Stimulated activated CD8-positive, alpha-beta memory T cell treated with anti-CD3 and anti-CD28 coated beads, Interleukin-15, amount 100 ng/mL, for 24 hours (primary cell): ENCODE data around the gene UVSSA.
"Not testable (repeated sequence)": the region's sequence is repeated elsewhere in the genome, so short reads cannot be mapped to it uniquely, and the experiment has no call there.

Experiments
- DNase-seq: peaks from one replicate; pipeline ENCODE4 v3.0.0-alpha.2; 2020; ENCODE audit warnings: low read depth

Gene UVSSA

DNA sequence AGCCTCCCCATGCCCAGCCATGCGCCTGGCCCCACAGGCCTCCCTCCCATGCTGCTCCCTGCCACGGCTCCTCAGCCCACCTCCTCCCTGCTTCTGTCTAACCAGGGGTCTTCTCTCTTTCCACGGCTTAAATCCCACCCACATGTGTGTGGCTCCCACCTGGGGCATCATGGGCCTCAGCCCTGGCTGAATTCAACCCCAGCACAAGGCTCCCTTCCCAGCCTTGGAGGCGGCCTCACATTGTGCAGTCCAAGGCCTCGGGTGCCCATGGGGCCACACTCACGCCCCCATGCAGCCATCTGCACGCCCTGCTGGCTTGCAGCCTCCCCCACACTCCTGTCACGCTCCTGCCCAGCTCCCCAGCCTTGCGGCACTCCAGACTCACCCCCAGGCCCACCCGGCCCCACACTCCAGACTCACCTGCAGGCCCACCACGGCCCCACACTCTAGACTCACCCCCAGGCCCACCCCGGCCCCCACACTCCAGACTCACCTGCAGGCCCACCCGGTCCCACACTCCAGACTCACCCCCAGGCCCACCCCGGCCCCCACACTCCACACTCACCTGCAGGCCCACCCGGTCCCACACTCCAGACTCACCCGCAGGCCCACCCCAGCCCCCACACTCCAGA lies 30.4 kb upstream of the UVSSA start:
- no peak for DNase-seq

DNA sequence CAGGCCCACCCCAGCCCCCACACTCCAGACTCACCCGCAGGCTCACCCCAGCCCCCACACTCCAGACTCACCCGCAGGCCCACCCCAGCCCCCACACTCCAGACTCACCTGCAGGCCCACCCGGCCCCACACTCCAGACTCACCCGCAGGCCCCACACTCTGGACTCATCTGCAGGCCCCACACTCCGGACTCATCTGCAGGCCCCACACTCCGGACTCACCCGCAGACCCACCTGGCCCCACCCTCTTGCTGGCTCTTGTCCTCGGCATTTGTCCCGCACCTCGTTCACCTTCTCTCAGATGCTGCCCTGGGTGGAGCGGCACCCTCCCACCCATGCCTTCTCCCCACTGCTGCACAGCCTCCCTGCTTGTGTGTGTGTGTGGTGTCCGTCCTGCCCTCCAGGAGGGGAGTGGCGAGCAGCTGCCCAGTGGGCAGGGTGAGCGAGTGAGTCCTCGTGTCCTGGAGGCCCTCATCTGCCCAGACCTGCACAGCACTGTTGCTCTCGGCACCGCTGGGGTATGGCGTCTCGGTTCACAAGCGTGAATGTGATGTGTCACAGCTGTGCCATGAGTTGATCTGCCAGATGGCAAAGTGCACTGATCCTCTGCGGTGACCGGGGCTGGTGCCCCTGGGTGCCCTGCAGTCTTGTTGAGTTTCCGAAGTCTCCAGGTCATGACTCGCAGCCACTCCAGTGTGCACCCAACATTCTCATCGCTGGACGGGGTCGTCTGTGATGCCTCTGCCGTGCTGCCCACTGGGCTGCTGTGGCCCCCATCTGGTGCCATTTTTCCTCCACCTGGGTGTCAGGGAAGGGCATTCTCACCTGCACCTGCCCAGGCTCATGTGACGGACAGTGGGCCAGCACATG lies 29.6 kb upstream of the UVSSA start:
- DNase-seq, result no peak

DNA sequence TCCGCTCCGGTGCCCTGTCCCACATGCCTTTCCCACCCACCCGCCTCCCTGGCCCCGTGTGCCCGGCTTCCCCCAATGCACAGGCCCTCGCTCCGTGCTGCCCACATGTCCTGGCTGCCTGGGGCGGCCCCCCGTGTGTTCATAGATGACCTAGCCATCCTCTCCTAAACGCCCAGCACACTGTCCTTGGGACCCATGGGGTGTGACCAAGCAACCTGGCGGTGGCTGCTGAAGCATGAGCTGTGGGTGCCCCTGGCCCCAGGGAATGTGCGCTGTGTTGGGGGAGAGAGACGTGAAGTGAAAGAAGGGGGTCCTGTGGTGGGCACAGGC lies 29.0 kb upstream of the UVSSA start:
- DNase-seq, result no peak

DNA sequence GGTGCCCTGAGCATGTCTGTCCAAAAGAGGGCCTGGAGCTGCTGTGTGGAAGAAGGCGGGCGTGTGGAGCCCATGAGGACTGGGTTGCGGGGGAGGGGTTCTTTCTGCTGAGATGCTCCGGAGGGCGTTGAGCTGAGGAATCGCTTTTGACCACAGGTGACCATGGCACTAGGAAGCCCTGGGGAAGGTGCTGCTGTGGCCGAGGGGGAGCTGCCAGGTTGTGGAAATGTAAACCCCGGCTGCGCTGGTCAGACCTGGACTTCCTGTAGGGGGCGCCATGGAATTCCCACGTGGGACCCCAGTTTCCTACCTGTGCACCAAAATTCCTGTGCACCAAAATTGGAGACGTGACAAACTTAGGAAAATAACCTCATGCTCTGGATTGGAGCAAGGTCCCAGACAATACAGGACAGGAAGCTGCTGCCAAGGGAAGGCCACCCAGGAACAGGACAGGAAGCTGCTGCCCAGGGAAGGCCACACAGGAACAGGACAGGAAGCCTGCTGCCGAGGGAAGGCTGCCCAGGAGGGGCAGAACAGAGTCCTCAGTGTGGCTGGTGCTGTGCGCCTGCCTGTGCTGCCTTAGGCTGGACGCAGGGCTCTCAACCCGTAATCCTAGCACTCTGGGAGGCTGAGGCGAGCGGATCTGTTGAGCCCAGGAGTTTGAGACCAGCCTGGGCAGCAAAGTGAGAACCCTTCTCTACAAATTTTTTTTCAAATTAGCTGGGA lies 28.4 kb upstream of the UVSSA start:
- DNase-seq, result no peak

DNA sequence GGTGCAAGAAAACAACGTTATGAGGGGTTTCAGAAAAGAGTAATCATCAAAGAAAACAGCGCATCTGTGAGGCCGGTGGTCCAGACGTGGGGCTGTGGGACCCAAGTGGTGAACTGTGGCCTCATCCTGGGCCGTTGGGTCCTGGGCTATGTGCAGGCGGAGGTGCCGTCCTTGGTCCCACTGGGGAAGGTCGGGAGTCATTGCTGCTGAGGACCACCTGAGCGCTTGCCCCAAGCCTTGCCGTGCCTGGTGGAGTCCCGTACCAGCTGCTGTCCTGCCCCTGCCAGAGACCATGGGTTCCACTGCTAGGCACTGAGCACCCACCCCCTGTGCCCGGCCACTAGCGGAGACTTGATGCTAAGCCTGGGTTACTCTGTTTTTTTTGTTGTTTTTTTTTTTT lies 25.5 kb upstream of the UVSSA start:
- no peak for DNase-seq

DNA sequence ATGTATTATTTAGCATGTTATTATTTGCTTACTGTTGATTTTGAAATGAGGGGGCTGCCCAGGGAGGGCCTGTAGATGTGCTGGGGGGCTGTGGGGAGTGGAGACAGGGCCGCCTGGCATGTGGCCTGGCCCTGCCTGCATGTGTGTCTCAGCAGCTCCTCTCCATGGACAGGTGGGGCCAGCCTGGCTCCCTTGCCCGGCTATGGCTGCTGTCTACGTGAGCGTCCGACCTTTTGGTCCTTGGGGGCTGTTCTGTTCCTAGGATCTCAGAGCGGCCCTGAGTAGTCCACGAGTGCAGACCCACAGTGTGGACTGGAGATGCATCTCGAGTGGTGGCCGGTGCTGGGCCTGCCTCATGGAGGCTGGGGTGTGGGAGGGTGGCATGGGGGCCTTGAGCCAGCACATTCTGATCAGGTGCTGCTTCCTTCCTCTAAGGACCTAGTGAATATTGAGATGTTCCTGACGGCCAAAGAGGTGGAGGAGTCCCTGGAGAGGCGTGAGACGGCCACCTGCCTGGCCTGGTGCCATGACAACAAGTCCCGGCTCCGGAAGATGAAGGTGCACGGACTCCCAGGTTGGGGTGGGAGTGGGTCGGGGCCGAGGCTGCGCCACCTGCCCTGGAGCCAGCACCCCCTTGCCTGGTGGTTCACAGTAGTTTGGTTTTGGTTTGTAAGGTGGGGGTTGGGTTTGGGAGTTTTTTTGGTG lies 24.9 kb upstream of the UVSSA start:
- DNase-seq, result no peak

DNA sequence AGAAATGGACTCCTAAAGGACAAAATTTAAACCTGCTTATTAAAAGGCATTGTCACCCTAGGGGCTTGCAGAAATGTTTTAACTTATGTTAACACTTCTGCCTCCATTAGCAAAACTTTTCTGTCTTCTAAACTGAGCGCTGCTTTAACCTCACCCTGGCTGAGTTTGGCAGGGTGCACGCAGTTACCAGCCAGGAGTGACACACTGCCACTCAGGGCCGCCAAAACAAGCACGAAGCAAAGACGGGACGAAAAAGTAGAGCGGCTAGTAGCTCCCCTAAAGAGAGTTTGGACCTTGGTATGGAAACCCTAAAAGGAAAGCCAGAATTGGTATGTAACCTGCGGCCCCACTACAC lies 23.8 kb upstream of the UVSSA start:
- DNase-seq, result no peak

DNA sequence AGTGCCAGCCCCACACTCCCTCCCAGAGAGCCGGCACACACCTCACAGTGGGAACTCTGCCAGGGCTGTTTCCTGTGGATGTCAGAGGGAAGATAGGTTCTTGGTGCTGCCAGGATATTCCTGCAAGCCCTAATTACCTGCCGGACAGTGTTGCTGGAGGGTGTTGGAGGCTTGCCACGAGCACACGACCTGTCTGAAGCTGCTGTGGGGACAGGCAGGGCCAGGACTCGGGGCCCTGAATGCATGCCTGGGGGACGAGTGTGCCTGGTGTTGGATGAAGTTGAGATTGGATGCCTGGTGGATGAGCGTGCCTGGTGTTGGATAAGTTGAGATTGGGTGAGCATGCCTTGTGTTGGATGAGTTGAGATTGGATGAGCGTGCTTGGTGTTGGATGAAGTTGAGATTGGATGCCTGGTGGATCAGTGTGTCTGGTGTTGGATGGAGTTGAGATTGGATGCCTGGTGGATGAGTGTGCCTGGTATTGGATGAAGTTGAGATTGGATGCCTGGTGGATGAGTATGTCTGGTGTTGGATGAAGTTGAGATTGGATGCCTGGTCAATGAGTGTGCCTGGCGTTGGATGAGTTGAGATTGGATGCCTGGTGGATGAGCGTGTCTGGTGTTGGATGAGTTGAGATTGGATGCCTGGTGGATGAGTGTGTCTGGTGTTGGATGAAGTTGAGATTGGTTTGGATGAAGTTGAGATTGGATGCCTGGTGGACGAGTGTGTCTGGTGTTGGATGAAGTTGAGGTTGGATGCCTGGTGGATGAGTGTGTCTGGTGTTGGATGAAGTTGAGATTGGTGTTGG lies 23.2 kb upstream of the UVSSA start:
- no peak for DNase-seq

DNA sequence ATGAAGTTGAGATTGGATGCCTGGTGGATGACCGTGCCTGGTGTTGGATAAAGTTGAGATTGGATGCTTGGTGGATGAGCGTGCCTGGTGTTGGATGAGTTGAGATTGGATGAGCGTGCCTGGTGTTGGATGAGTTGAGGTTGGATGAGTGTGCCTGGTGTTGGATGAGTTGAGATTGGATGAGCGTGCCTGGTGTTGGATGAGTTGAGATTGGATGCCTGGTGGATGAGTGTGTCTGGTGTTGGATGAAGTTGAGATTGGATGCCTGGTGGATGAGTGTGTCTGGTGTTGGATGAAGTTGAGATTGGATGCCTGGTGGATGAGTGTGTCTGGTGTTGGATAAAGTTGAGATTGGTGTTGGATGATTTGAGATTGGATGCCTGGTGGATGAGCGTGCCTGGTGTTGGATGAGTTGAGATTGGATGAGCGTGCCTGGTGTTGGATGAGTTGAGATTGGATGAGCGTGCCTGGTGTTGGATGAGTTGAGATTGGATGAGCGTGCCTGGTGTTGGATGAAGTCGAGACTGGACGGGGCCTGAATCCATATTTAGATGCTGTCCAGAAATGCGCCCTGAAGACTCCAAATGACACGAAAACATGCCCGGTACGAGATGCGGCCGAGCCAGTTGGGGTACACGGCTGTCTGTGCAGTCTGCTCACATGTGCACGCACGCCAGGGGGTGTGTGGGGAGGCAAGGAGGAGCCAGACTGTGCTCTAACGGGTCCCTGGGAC lies 22.4 kb upstream of the UVSSA start:
- not testable (repeated sequence) for DNase-seq

DNA sequence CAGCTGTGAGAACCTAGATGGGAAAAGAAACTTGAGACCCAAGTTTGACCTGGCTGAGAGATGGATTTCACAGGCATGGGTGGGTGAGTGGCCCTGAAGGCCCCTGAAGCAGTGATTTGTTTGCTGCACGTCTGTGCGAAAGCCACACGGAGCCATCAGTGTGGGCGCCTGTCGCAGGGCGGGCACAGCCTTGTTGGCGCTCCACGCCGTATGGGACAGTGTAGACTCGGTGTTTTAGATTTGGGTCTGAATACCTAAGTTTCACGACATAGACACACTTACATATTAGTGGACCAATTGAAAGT lies 21.9 kb upstream of the UVSSA start:
- DNase-seq, result no peak

DNA sequence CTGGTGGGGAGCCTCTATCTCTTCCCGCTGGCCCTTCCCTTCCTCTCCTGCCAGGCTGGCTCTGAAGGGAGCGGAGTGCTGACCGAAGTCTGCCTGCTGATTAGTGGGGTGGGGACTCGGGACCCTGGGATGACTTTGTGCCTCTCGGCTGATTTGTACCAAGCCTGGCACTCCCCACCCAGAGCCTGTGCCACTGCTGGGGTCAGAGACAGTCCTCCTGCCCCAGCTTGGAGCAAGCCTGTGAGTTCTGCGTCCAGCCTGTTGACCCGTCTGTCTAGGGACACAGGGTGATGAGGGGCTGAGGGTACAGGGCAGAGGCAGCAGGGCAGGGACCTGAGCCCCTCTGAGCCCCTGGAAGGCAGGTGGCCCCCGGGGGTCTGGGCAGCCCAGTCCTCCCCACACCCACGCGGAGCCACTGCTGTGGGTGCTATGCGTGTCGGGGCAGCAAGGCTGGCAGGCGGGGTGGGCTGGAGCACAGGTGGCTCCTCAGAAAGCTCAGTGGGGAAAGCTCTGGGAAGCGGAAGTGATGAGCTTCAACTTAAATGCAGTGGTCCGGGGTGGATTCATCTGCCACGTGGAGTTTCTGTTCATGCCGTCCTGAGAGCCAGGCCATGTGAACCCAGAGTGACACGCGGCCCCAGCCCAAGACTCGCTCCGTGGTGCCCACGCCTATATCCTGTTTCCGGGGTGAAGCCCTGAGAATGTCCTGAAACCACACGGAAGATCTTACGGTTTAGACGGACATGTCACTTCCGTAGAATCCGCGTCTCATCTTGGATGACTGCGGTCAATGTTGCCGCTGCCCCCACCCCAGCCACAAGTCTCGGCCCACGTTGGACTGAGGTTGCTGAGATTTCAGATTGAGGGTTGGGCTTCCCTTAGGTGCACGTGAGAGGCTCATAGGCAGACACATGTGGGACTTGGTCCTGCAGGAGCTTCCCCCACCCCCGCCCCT lies 21.1 kb upstream of the UVSSA start:
- DNase-seq, result no peak

DNA sequence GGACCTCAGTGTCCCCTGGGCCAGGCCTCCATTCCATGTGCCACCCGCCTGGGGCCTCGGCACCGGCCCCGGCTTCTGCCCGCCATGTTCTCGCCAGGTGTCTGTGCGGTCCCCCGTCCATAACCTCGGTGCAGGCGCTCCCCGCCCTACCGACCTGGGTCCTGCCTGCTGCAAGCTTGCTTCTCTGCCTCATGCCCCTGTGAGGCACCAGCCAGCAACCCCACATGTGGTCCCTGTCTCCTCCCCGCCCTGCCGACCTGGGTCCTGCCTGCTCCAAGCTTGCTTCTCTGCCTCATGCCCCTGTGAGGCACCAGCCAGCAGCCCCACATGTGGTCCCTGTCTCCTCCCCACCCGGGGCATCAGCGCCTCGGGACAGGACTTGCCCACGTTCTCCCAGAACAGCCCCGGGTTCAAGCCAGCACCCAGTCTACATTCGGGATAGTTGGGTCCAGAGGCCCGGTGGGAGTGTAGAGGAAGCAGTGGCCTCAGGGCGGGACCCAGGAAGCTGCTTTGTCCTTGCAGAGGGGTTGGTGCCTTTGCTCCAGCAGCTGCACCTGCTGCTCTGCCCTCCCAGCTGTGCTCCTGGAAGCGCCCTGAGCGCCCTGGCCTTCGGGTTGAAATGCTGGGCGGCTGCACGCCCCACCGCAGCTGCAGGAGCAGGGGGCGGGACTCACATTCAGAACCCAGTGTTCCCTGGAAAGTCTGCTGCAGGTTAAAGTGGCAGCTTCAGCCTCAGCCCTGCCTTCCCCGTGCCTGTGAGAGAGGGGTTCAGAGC lies 20.1 kb upstream of the UVSSA start:
- DNase-seq, result no peak

DNA sequence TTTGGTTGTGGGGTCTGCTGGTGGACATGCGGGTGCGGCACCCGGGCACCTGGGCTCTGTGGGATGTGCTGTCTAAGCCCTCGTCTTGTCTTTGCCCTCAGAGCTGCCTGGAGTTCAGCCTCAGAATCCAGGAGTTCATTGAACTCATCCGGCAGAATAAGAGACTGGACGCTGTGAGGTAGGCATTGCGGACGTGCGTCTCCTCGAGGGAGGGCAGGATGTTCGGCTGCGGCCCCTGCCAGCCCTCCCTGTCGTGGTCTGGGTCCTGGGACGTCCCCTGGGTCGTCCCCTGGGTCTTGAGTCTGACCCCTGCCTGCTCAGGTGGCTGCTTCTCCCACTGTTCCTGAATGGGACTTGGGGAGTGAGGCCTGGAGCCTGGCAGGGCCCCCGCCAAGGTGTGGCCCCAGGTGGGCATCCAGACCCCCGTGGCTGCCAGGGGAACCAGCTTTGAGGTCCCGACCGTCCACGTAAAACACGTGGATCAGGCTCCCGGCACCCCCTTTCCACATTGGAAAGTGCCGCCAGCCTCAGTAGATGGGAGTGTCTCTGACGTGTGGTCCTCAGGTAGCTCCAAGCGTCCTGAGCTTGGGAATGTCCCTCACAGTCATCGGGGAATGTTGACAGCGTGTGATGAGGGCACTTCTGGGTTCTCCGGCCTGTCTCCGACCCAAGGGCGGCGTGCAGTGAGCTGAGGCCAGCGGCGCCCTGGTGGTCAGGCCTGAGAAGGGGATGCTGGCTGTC lies 19.3 kb upstream of the UVSSA start:
- no peak for DNase-seq

DNA sequence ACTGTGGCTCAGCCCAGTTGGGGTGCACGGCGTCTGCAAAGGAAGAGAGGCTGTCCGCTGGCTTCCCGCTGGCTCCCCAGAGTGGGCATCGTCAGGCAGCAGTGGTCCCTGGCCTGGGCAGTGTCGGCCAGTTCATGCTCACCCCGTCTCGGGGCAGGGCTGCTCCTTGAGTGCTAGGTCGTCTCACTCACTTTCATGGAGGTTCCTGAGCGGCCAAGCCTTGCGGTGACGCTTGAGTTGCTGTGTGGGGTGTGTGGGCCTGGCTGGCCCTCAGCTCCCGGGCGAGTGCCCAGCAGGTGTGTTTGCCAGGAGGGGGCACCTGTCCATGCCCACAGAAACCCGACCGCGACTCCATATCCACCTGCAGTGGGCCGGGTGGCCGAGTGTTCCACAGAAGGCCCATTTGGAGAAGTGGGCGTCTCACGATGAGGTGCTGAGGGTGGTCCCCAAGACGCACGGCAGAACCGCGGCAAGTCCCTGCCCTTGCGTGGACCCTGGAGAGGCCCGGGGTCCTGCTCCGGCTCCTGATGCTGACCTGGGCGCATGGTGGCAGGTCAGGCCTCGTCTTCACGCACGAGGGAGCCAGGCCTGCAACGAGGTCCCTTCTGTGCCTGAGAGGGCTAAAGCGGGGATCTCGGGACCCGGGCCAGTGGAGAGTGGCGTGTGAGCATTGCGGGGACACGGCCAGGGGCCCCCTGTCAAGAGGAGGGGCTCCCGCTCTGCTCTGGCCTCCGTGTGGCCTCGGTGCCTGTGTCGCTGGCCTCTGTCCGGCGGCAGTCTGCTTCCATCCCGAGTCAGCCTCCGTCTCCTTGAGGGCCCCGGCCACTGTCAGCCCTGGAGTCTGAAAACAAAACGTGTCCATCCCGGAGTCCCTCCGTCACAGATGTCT lies 18.5 kb upstream of the UVSSA start:
- DNase-seq, result no peak

DNA sequence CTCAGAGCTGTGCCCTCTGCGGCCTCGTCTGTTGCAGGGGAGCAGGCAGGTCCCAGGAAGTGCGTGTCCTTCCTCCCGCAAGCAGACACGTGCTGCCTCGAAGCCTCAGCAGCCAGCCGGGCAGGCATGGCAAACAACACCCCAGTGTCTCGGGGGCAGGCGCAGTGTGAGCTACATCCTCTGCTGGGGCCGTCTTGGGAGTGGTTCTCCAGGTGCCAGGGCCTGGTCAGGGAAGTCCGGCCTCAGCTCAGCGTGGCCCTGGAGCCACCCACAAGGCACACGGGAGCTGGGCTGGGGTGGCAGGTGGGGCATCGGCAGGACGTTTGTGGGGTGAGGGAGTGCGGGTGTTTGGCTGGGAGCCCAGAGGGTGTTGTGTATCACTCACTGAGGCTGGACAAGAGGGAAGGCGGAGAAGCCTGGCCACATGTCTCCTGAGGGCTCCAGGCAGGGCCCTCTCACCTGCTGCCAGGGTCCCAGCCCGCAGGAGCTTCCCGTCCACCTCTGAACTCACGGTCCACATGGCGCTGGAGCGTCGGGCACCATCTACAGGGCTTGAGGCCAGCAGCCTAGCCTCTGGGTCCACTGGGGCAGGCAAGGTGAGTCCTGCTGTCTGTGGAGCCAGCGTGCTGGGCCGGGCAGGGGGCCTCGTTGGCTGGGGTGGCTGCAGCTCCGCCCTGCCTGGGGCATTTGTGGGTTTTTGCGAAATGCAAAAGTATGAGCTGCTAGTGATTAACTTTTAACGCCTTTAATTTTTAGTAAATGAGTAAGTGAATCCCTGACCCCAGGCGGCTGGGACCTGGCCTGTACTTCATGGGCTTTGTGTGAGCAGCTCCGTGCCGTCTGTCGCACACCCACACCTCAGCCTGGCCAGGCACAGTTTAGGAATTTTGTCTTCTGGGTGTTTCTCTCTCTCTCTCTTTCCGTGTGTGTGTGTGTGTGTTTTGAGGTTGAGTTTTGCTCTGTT lies 17.3 kb upstream of the UVSSA start:
- no peak for DNase-seq
